Right lung (tissue), 5 donors: ENCODE data around the gene PIK3IP1. TPM values are rescaled to one million over a fixed set of nuclear protein-coding genes. Genes with fewer than 3 reads are reported as not detected.

Experiments
- DNase-seq, 2 donors: peaks; one replicate each; pipeline ENCODE4 v3.0.0-alpha.2; 2013
- polyA plus RNA-seq, 5 donors: library from polyadenylated mRNA; unstranded; fragments of 120-200 nt; gene quantifications; one replicate each; pipeline versions ENCODE4 v1.2.1 to v1.2.3, GENCODE V29; 2013; ENCODE audit warnings: inconsistent platforms in 1 of 5, low replicate concordance in 1 of 5; ENCODE audit not compliant: insufficient read length in 5 of 5, insufficient read depth in 1 of 5

The PIK3IP1 gene
- polyA plus RNA-seq, 5 donors = 11.5 to 13.2 (median 12.0) TPM

- peak; percentile 76 to 84 for DNase-seq
Measured at GRCh38 chr22:31313366-31314147, 21.3 kb upstream of the PIK3IP1 start.

GRCh38 chr22:31308181-31308580, 15.9 kb upstream of the PIK3IP1 start:
- no peak for DNase-seq

DNA sequence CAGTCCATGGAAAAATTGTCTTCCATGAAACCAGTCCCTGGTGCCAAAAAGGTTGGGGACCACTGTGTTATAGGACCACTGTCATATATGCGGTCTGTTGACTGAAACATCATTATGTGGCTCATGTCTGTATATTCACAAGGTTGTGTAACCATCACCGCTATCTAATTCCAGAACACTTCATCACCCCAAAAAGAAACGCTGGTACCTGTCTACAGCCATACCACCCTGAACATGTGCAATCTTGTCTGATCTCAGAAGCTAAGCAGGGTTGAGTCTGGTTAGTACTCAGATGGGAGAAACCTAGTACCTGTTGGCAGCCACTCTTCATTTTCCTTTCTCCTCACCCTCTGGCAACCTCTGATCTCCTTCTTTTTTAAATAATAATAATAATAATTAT, 12.9 kb upstream of the PIK3IP1 start:
- no peak for DNase-seq

- DNase-seq = no peak
Measured at GRCh38 chr22:31302537-31302936, 10.2 kb upstream of the PIK3IP1 start.

- no peak for DNase-seq
Measured at GRCh38 chr22:31302006-31302405, 9.7 kb upstream of the PIK3IP1 start.

- DNase-seq = no peak
Measured at GRCh38 chr22:31300896-31301295, 8.6 kb upstream of the PIK3IP1 start.

DNA sequence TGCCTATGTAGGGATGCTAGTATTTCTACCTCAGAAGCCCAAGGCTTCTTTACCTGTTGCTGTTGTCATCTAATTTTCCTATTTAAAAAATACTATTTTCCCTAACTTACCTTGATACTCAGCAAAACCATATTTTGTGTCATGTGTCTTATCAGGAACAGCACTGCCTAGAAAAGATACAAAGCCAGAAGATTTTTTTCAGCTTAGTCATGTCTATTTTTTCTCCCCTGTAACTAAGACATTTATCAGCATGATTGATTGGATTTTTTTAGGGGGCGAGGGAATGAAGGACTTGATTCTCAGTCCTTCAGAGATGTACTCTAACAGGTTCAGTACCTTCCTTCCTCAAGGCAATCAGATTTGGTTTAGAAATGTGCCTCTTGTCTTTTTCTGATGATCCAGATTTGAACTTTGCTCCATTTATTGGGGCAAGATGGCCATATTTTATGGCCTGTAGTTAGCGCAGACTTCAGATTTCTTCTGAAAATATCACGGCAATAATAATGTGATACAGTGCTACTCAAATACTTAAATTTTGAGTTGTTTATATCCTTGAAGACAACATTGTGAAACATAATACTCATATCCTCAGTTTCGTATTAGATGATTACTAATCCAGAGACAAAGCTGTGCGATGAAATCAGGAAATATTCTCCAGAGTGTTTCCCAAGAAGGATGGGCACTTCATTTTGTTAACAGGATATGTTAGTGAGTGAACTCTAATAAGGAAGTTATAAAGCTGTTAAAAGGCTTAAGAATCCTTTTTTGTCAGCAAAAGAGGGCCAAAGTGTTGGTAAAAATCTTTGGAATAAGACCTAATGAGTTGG, 3.8 kb upstream of the PIK3IP1 start:
- no peak for DNase-seq

DNA sequence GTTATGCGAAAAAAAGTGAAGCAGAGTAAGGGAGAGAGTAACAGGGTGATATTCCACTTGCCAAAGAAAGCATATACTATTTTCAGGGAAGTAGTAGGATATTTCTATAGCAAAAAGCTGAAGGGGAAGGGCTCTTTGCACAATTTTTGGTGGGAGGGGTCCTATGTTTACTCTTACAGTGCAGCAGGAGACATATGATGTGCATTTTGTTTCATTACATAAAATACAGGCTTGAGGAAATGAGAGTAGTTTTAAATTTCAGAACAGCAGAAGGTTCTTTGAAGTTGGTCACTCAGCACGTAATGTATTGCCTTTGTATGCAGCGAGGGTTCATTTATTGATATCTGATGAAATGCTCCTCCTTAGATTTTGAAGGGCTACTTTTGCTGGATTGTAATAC, 3.1 kb upstream of the PIK3IP1 start:
- no peak for DNase-seq

GRCh38 chr22:31291481-31292235, 630 bp downstream of the PIK3IP1 start:
- DNase-seq = no peak

- peak; percentile 88 to 89 for DNase-seq
Measured at GRCh38 chr22:31290494-31291471, 1.5 kb downstream of the PIK3IP1 start.

DNA sequence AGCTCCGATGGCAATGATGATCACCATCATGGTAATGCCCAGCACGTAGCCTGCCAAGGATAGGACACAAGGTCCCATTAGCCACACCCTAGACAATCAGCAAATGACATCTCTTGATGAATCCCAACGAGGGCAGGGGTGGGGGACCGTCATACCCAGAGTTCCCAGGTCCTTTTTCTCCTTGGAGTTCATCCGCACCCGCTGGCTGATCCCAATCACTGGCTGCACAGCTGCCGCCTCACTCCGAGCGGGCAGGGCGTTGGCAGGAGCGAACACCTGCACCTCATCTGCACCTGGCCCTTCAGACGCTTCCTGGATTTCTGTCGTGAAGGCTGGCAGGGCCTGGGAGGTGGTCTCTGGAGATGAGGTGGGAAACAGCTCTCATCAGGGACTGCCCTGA, 2.9 kb downstream of the PIK3IP1 start:
- no peak for DNase-seq

- no peak for DNase-seq
Measured at GRCh38 chr22:31288496-31289240, 3.6 kb downstream of the PIK3IP1 start.

GRCh38 chr22:31287818-31288495, 4.3 kb downstream of the PIK3IP1 start:
- no peak for DNase-seq

GRCh38 chr22:31286360-31287255, 5.7 kb downstream of the PIK3IP1 start:
- DNase-seq = no peak

DNA sequence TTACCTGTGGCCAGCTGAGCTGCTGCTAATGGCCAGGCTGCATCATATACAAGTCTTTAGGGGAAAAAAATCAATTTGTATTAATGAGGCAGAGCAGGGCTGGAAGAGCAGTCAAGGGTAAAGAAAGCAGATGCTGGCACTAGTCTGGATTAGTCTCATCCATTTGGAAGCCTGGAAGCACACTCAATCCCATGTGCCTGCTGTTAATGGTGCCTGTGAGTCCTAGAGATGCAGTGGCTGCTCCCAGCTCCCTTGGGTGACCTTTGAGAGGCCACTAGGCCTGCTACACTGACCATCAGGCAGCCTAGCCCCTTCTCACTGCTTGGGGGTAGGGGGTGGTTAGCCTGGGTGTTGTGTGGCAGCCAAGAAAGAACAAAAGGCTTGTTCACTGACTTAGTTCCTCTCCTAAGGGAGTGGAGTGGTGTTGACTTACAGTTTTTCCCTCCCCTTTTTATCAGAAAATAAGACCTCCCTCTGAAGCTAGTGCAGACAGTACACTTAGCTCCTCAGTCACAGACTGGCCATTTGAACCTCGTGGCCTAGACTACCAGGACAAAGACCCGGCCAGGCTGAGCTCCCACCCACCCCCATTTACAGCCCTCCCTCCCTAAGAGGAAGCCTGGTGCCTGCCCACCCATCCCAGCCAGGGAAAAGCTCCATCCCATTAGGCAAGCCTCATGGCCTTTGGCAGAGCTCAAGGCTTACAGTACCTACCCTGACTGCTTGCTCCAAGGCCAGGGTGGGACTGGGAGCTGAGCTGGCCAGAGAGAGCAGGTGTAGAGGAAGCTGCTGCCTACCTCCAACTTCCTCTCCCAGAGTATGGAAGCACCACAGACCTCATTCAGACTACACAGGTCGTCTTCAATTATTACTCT, 7.8 kb downstream of the PIK3IP1 start:
- DNase-seq = no peak

- DNase-seq = no peak
Measured at GRCh38 chr22:31282748-31283468, 9.4 kb downstream of the PIK3IP1 start.

GRCh38 chr22:31281733-31282132, 10.6 kb downstream of the PIK3IP1 start:
- DNase-seq = no peak
